AG20443 (cell line): ENCODE measurements around the gene PRR23E.

Experiments
- DNase-seq: peaks from one replicate; pipeline ENCODE4 v3.0.0; 2012; ENCODE audit warnings: low spot score, mixed read lengths

Gene PRR23E

DNA sequence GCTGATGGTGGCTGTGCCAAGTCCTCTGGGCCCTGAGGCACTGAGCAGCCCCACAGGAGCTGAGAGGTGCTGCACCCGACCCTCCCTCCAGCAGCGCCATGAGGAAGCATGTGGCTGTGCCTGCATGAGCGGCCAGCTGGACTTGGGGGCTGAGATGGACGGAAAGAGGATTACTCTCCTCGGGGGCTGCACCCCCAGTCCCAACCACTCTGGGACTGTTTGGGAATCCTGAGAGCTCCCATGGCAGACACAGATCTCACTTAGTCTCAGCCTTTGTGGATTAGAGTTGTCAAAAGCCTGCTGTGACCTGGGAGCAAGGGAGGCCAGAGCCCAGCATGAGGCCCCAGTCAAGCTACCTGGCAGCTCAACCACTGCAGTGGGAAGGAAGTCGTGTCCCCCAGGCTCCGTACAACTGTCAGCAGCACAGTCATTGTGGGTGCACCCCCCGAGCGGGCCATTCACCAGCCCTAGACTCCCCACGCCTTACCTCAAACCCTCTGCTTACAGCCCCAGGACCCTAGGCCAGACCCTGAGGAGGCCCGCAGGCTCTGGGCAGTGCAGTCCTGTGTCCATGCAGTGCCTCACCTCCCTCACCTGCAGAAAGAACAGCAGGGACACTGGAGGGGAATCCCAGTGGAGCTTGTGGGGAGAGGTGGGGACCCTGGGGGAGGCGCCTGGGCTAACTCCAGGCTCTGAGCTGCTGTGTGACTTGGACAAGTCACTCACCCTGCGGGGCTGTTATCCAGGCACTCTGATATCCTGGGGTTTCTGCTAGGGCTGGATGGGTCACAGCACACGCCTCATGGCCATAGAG lies 17.1 kb downstream of the PRR23E start:
- DNase-seq, result peak; percentile 5

DNA sequence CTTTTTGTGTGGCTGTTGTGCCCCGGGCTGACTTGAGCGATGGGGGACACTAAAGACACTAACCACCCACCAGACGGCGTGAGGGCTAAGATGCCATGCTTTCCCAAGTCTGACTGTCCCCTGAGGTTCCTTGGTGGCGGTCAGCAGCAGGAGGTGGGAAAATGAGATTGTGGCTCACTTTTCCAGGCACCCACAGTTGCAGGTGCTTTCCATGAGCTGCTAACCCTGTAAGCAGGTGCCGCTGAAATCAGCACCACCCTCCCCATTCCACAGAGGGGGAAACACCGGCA lies 17.7 kb downstream of the PRR23E start:
- DNase-seq, result peak; percentile 2

DNA sequence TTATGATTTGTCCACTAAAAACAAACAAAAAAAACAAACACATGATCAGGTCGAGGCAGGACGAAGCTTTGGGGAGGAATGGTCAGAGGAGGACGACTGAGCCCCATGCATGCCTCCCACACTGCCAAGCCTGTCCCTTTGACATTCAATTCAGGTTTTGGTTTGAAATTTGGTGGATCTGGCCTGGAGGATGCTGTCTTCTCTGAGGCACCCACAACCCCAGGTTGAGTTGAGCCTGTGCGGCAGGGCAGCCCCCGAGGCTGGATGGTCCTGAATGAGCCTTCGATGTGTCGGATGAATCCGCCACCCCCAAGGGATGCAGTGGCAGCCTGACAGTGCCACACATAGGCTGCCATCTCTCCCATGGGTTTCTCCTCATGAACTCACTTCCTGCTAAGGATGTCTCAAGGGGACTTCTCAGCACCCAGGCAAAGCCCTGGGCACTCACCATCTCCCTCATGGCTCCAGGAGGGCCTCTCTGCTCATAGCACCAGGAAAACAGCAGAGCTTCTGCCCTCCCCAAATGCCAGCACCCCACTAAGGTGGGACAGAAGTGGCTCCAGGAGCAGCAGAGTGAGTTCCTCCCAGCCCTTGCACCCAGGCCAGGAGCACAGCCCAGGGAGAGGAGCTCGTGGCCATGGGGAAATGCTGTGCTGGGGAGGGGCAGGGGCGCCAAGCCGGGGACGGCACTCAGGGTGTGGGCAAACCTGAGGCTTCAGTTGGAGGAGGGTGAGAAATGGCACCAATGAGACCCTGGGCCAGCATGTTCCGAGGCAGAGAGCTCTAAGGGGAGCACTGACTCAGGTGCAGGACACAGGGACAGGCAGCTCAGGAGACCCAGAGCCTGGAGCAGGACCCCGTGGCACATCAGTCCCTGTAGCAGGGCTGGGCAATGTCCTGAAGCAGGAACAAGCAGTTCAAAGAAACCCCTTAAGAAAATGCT lies 18.5 kb downstream of the PRR23E start:
- peak; percentile 7 for DNase-seq

DNA sequence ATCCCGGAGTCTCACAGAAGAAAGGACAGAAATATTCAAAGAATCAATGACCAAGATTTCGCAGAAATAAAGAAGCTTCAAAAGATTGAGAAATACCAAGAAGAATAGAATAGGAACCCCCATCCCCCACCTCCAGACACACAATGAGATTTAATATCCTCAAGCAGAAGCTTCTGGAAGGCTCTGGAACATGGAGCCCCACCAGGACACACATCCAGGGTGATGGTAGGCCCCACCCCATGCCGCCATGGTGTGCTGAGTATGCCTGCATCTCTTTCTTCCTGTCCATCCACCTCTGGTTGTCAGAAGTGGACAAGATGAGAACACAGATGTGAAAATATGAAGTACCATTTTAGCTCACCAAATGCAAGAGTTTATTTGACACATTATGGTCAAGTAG lies 19.3 kb downstream of the PRR23E start:
- peak; percentile 4 for DNase-seq

DNA sequence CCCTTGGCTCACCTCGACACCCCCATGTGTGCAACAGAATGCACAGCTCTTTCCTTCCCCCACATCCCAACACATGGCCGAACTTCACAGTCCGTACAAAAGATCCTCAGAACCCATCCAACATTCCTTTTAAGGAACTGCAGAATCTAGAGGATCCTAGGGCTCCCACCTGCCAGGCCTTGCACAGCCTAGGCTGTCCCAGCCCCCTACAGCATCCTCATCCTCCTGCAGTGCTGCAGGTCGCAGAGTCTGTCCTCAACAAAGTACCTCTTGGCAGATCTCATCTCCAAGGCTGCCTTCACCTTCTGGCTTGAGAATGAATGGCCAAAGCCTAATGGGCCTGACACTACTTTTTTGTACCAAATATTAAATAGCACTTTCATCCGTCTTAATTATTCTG lies 19.8 kb downstream of the PRR23E start:
- peak; percentile 3 for DNase-seq

DNA sequence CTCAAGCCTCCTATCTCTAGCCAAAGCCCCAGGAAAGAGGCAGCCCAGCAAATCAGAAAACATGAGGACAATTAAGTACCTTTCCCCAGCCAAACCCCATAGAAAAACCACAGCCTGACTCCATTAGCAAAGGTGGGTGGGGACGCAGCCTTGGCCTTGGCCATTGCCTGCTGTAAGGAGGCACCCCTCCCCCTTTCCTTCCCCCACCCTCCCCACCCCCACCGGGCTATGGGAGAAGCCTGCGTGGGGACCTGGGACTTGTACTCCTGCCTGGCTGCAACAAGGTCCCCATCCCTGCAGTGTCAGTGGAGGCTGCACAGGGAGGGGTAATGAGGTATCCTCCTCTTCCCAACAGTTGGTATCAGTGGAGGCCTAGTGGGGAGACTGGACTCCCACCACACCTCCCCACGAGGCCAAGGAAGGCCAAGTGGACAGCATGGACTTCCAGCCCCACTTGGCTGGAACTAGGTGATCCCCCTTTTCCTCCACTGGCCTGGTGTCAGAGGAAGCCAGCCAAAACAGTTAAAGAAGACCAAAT lies 20.5 kb downstream of the PRR23E start:
- peak; percentile 5 for DNase-seq

DNA sequence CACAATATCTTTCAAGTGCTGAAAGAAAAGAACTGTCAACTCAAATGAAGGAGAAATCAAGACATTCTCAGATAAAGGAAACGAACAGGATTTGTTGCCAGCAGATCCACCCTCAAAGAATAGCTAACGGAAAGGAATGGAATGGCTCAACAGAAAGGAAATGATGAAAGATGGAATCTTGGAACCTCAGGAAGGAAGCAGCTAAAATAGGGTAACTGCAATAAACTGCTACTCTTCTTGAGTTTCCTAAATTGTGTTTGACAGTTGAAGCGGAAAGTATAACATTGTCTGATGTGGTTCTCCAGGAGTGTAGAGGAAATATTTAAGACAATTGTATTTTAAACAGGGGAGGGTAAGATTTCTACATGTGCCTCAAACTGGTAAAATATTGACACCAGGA lies 22.0 kb downstream of the PRR23E start:
- peak; percentile 14 for DNase-seq

DNA sequence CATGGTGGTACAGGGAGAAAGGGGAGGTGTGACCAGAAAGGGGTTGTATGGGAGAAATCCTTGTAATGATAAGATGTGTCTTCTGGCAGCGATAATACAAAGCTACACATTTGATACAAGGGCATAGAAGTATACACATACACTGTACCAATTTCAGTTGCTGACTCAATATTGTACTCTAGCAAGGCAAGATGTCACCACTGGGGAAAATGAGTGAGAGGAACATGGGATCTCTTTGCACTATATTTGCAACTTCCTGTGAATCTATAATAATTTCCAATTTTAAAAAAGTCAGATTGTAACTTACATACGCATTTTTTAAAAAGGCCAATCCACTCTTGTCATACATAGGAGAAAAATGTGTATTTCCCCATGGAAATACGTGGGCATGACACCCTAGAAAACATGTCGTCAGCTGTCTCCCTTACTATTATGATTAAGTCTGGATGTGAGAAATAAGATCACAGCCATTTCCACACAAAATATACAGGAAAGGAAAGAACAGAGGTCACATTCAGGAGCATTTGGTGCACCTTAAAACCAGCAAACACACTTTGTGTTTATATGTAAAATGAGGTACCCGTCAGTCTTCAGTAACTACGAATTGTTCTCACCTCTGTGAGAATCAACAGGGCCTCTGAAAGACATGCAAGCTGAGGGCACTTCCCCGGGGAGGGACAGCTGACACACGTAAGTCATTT lies 22.9 kb downstream of the PRR23E start:
- DNase-seq, result no peak

DNA sequence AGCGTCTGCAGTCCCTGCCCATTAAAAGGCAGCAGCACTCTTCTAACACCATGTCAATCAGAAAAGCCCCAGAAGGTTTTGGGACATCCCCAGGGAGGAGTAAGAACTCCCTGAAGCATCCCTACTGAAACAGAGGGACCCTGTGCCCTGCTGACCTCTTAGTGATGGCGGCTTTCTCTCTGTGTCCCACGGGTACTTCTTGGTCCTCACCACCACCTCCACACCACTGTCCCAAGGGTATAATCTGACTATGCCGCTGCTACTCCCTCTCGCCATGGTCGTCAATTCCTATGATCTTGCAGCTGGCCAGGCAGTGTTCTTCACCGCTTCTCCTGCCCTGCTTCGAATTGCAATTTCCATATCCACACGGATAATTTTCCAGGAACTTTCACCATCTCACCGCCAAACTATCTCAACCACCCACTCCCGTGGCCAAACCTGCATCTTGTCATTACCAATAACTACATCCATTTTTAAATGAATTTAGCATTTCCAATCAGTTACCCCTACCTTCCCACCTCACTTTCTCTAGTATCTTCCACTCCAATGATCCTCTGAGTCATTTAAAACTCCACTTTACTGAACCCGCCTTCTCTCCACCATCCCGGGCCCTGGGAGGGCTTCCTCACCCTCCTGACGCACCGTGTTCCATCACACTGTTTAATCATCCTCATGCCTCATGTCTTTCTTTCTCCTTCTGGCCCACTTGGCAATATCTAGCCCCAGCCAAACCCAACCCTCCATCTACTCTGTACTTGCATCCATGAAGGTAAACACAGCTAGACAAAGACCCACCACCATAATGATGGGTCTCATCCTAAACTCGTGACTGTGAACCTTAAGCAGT lies 23.7 kb downstream of the PRR23E start:
- DNase-seq, result peak; percentile 13

DNA sequence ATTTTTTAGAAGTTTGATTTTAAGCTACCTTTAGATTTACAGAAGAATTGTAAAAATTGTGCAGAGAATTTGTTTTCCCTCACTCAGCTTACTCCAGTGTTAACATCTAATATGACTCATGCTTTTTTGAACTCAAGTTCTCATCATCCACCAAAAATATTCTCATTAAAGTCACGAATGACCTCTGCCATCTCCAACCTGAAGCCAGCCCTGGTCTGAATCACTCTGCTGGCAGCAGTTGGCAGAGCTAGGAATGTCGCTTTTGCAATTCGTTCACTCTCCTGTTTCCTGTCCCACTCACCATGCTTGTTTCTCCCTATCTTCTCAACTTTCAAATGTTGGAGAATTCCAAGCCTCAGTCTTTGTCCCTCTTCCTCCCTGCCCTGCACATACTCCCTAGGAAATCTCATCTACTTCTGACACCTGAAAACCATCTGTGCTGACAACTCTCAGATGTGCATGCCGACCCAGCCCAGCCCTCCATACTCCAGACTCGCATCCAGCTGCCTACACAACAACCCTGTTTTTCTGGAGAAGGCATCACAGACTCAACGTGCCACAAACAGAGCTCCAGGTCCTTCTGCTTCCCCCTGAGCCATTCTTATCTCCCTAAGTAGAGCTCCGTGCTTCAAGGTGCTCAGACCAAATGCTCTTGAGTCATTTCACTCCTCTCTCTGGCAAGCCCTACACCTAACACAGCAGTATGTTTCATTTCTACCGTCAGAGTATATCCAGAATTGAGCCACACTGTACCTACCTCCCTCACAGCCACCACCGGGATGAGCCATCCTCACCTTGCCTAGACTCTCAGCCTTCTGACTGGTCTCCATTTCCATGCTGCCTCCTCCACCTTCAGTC lies 24.9 kb downstream of the PRR23E start:
- peak; percentile 74 for DNase-seq

DNA sequence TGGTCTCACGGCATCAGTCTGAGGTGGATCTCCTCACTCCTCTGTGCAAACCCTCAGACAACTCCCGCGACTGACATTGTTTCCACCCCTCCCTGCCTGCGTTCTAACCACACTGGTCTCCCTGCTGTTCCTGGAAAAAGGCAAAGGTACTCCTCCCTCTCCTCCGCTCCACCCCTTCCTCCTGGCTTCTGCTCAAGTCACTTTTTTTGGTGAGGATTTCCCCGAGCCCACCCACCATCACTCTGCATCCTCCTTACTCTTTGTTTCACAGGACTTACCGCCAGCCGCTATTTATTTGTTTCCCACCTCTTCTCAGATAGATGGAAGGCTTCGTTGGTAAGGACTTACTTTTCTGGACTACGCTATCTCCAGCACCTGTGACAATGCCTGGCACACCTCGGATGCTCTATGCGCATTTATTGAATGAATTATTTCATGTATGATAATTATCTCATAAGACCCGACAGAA lies 25.6 kb downstream of the PRR23E start:
- no peak for DNase-seq

DNA sequence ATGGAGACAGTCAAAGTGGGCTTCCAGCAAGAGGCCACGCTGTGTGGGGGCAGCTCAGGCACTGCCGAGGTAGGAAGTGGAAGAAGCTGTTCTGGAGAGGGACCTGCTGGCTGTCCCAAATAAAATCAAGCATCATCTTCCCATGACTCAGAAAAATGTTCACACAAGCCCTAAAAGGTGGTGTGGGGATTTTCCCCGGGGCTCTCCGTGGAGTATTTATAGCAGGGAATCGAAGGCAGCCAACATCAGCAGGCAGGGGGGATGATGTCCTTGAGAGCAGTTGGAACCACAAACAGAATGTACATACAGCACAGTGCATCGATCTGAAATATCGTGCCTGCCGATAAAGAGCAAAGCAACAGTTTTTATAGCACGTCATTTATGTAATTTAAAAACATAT lies 27.6 kb downstream of the PRR23E start:
- peak; percentile 7 for DNase-seq

DNA sequence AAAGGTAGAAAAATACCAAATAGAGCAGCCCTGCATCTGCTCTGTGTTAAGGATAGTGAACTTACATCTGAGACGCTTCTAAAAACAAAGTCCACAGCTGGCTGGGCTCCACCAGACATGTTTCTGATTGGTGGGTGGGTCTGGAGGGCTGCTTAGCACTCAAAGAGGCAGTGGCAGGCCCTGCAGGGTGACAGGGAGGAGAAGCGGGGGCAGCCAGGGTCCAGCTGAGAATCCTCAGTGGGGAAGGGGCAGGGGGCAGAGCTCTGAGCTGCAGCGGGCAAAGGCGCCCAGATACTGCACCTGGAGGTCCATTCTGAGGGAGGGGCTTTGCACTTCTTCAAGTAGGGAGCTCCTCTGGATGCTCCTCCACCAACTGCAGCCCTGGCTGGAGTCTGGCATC lies 28.1 kb downstream of the PRR23E start:
- DNase-seq, result no peak

DNA sequence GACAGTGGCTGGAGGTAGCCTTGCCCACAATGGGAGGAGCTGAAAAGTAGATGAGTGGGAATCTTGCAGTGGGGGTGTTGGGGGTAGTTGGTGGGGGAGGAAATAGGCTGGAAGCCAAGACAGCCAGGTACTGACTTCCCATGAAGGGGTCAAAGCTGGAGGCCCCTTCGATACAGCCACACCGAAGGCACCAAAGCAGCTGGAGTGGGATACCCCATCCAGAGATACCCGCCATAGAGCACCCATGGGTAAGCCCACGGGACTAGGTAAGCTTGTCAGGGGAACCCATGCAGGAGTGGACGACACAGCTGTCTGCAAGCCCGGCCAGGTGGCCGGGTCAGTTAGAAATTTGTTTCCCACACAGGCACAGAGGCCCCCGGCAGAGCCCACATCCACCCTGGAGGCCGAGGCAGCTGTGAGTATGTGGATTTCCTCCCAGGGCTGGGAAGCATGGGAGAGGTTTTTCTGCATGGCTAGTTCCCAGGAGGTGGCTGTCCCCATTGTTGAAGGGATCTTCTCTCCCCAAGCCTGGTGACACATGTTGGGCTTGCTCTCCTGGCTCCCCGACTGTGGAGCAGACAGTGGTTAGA lies 28.6 kb downstream of the PRR23E start:
- peak; percentile 11 for DNase-seq

DNA sequence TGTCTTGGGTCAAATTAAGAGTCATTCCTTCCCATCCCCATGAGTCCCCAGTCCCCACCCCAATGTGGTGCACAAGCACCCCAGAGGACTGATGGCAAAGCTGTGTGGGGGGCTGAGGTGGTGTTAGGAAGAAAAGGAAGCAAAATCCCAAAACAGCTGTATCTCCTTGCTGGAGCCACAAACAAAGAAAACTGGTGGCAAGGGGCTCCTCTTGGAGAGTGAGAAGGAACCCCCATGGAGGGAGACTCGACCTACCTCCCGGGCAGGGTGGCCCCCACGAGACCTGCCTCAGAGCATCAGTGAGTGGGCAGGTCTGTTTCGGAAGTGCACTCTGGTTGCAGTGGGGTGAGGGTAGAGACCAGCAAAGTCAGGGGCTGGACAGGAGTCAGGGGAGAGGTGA lies 29.2 kb downstream of the PRR23E start:
- DNase-seq, result no peak

DNA sequence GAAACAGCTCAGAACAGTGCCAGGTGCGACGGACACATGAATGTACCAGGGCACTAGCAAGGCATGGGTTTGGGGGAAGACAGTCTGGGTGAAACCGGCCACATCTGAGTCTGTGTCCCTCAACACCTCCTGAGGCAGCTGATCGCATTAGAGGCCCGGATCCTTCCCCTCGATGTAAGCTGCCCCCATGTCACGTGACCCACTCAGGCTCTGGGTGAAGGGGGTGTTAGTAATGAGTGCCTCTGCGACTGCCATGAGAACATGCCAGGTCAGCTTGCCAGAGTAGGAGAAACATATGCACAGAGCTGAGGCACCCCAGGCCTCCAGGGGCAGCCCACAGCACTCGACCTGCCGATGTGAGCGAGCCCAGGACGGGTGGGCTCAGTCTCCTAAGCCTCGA lies 29.7 kb downstream of the PRR23E start:
- DNase-seq, result no peak

DNA sequence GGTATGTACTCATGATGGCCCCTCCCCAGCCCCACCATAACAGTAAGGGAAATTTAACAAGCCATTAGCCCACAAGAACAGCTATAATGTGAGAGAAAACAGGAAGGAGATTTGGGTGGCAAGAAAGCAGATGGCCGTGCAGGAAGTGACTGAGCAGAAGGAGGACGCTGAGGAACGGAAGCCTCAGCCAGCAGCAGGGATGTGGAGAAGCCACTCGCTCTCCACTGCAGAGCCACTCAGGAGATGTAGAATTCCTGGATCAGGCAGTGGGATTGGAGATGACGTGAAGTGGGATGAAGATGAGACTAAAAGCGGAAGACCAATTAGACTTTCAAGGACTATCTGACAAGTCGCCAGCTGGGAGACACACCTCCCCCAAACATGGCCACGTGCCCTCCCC lies 31.2 kb downstream of the PRR23E start:
- peak; percentile 9 for DNase-seq

DNA sequence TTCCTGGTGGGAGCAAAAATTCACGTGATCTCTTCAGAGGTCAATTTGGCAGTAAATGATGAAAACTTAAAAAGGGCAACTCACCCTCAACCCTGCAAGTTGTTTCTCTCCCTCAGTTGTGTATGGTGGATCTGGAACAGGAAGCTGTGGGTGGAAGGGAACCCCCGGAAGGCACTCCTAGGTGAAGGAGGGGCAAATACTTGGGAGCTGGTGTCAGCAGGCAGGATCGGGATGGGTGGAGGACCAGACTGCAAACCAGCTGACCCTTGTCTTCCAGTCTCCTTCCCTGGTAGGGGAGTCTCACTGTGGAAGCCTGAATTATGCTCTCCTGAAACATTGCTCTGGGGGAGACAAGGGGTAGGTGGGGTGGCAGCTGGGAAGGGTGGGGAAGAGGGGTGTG lies 33.5 kb downstream of the PRR23E start:
- DNase-seq, result peak; percentile 21

DNA sequence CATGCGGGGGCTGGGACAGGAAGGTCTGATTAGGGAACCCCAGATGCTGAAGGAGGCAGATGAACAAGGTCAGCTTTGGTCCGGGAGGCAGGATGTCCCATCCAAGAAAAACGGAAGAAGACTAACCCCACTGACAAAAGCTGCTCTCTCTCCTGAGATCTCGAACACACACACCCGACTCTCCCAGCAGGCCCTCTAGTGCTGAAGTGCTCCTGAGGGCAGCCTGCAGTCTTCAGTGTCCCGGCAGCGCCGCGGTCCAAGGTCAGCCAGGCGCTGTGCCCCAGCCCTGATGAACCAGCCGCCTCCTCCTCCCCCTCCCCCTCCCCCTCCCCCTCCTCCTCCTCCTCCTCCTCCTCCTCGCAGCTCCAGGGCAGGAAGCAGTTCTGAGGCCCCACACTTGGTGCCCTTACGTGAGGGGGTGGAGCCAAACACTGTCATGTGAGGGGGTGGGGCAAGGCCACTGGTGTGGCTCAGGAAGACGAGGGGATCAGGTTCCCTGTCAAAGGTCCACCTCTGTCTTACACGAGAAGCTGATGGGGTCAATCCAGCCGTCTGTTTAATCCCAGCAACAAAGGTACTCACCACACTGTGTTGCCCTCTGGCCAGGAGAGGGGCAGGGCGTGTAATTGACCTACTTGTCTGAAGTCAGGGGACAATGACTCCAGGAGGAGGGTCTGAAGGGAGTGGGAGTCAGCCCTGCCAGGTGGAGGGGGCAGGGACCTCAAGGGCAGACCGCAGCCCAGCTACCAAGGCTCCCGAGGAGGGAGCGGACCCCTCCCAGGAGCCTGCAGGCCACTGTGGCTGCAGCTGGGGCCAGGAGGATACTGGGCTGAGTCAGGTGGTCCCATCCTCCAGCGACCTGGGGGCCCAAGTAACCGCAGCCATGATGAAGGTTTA lies 34.3 kb downstream of the PRR23E start:
- DNase-seq, result peak; percentile 14
